Measurements from ENCODE around the gene ECSCR. TPM values are rescaled to one million over a fixed set of nuclear protein-coding genes. Genes with fewer than 3 reads are reported as not detected.

The ECSCR gene
- total and polyA plus RNA-seq, 3 donors from 2014 or later = 1.8 to 13.9 (median 2.4) TPM

DNA sequence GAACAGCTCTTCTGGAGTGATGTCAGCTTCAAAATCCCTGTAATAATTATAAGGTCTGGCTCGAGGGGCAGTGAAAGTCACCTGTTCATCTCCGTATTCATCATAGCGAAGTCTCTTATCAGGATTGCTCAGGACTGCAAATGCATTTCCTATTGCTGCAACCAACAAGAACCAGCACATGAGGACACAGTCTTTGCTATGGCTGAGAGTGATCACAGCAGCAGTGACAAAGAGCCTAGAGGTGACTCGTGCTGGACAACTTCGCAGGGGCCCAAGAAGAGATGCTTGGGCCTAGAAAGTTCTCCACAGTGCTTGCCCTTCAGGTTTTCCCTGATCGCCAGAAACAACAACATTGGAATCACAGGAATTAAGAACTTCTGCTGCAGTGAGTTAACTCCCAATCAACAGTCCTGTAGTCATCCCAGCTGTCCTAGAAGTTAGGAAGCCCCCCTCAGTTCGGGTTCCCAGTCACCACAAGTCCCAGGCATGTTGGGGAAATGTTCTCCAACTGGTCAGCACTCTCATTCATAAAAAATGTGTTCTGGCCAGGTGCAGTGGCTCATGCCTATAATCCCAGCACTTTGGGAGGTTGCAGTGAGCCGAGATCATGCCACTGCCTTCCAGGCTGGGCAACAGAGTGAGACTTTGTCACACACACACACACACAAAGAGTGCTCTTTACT, 36.2 kb downstream of the ECSCR start:
- intact Hi-C loops (cut with DNase I; ENCODE audit: low total_unique reads) = loop anchor here (10.0 kb wide), 1 partner anchor 88 kb away; no protein-coding TSS in a partner anchor
- Histone ChIP-seq H3K27ac (no peak overlapping the region), H3K9me3 (no peaks in the 10 kb centered on the region), H3K27me3 (no peaks in the 10 kb centered on the region), H3K4me3 (no peak overlapping the region), H3K36me3 (ENCODE audit: low read depth, missing control alignments) (no peaks in the 10 kb centered on the region), H3K4me1 (no peaks in the 10 kb centered on the region)
- DNase-seq = no peak
- WGBS, 2 donors = 70 to 83% methylated on average over 8 of the region's 8 CpGs
- TF ChIP-seq POLR2A (IDR thresholded peaks at IDR 0.05) = no peak
- TF ChIP-seq, protein P1, sequence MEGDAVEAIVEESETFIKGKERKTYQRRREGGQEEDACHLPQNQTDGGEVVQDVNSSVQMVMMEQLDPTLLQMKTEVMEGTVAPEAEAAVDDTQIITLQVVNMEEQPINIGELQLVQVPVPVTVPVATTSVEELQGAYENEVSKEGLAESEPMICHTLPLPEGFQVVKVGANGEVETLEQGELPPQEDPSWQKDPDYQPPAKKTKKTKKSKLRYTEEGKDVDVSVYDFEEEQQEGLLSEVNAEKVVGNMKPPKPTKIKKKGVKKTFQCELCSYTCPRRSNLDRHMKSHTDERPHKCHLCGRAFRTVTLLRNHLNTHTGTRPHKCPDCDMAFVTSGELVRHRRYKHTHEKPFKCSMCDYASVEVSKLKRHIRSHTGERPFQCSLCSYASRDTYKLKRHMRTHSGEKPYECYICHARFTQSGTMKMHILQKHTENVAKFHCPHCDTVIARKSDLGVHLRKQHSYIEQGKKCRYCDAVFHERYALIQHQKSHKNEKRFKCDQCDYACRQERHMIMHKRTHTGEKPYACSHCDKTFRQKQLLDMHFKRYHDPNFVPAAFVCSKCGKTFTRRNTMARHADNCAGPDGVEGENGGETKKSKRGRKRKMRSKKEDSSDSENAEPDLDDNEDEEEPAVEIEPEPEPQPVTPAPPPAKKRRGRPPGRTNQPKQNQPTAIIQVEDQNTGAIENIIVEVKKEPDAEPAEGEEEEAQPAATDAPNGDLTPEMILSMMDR (IDR thresholded peaks at IDR 0.05) = no peak

DNA sequence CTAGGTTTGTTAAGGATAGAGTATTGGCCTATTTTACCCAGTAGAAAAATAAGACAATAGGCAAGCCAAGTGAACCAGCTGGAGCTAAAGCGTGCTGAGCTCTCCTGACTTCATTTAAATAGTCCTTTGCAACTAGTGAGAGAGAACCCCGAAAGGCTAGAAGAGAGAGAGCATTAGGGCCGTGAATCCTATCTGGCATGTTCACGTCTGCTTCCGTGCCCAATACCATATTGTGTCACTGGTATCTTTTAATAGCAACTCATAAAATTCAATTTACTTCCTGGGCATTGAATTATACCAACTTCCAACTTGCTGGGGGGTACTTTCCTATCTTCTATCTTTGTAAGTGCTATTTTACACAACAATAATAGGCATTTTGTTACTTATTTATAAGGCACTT, 37.0 kb downstream of the ECSCR start:
- H3K27me3 ChIP-seq = no peaks in the 10 kb centered on the region
- 93 to 98% methylated on average over 5 of the region's 5 CpGs for WGBS, 2 donors
- H3K36me3 ChIP-seq (ENCODE audit: low read depth, missing control alignments) = no peaks in the 10 kb centered on the region
- H3K9me3 ChIP-seq = no peaks in the 10 kb centered on the region
- no peak overlapping the region for H3K4me3 ChIP-seq
- DNase-seq = no peak
- H3K27ac ChIP-seq = no peak overlapping the region
- intact Hi-C loops (cut with DNase I; ENCODE audit: low total_unique reads) = loop anchor here (10.0 kb wide), 1 partner anchor 89 kb away; no protein-coding TSS in a partner anchor
- H3K4me1 ChIP-seq = no peaks in the 10 kb centered on the region
- TF ChIP-seq POLR2A (IDR thresholded peaks at IDR 0.05) = no peak
- TF ChIP-seq, protein P1 (IDR thresholded peaks at IDR 0.05) = no peak

DNA sequence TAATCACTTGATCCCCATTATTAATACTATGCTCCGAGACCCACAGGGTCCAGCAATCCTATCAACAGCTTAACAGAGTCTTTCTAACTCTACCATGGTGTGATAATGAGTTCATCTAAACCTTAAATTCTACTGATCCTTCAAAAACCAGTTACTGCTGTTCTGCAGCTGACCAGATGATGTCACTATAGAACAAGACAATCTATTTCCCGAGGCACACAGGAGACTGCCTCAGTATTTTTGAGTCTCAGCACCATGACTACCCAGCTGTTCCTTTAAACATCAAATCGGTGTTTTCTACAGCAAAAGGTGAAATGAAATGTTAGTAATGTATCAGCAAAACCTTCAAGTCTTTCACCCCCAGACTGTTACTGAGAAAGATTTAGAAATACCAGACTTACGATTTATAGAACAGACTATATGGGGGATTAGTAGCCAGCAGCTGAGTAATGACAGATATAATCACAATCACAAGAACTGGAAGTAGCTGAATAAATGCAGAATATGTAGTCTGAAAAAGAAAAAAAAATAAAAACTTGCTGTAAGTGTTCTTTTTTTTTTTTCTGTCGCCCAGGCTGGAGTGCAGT, 40.1 kb downstream of the ECSCR start:
- Histone ChIP-seq H3K27me3 (no peaks in the 10 kb centered on the region), H3K27ac (no peak overlapping the region), H3K4me3 (no peak overlapping the region), H3K9me3 (no peaks in the 10 kb centered on the region), H3K36me3 (ENCODE audit: low read depth, missing control alignments) (no peaks in the 10 kb centered on the region), H3K4me1 (no peaks in the 10 kb centered on the region)
- 49 to 50% methylated on average over 5 of the region's 5 CpGs for WGBS, 2 donors
- intact Hi-C loops (cut with DNase I; ENCODE audit: low total_unique reads) = loop anchor here (10.0 kb wide), 1 partner anchor 92 kb away; no protein-coding TSS in a partner anchor
- peak; percentile 69 for DNase-seq
- TF ChIP-seq, protein P1 (IDR thresholded peaks at IDR 0.05) = peak; percentile 62 to 79 (median 72)
- no peak for TF ChIP-seq POLR2A (IDR thresholded peaks at IDR 0.05)

DNA sequence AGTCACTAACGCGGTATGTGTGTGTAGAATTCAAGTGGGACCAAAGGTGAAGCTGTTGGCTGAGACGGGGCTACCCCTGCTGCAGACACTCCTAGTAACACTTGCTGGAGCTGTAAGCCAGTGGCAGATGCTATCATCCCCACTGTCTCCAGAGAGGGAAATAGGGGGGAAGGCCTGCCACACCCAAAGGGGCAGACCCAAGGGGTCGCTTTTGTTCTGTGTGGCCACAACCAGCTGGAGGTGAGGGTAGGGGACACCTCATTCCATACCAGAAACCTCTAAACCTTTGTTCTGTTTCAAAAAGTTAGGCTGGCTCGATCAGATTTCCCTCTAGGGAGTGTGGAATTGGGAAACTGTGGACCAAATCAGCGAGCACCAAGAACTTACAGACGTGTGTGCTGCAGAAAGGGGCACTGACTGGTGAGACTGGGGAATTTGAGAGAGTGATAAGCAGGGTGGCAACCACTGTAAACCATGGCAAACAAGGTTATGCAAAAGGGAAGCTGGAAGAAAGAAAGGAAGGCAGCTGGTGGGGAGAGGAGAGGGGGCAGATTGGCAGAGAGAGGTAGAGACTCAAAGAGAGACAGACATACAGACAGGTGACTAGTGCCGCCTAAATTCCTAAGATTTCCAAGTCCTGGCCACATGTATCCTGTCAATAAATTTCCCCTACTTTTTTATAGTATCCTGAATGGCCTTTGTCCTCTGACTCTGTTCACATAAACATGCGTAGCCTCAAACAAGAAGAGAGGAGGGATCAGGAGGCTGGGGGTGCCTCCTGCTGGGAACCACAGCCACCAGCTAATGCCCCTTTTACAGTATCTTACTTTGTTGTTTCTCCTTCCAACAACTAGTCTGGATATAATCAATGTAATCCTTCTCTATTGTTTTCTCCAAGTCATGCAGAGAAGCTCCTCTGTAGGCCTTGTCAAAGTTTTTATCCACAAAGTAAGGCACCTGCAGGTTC, 43.0 kb downstream of the ECSCR start:
- intact Hi-C loops (cut with DNase I; ENCODE audit: low total_unique reads) = loop anchor here (10.0 kb wide), 1 partner anchor 95 kb away; no protein-coding TSS in a partner anchor
- TF ChIP-seq POLR2A (IDR thresholded peaks at IDR 0.05) = no peak
- TF ChIP-seq, protein P1 (IDR thresholded peaks at IDR 0.05) = no peak
- no peaks in the 10 kb centered on the region for H3K9me3 ChIP-seq
- H3K4me1 ChIP-seq = peaks cover 10% of the 10 kb centered on the region
- no peak overlapping the region for H3K4me3 ChIP-seq
- H3K36me3 ChIP-seq (ENCODE audit: low read depth, missing control alignments) = no peaks in the 10 kb centered on the region
- H3K27me3 ChIP-seq = no peaks in the 10 kb centered on the region
- 87 to 89% methylated on average over 9 of the region's 9 CpGs for WGBS, 2 donors
- H3K27ac ChIP-seq = no peak overlapping the region
- DNase-seq = no peak

Measured in testis (tissue), 3 donors.